Ishikawa (cell line): Measurements from ENCODE around the gene COL15A1.

Experiments
- EP300 ChIP-seq: IDR thresholded peaks from 2 replicates; pipeline ENCODE4 v1.6.1; 2012; ENCODE audit warnings: borderline replicate concordance
- FOXM1 ChIP-seq: IDR thresholded peaks from 2 replicates; pipeline ENCODE4 v1.6.1; 2012; ENCODE audit warnings: low read depth, borderline replicate concordance

DNA sequence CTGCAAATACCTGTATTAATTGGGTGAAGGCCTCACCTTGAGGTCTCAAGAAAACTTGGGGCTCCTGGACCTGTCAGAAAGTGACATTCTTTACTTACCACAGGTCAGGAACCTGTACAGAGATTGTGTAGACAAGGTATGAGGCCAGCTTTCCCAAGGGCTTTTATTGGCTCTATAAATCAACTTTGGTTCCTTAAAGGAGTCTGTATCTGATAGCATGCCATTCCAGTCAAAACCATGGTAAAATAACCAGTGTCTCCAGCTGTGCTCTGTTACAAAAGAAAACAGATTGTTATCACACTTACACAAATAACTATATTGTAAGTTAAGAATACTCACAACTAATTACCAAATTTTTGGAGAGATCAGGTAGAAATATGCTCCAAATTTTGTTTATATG is 64.5 kb downstream of the COL15A1 start:
- TF ChIP-seq EP300 (no peak), FOXM1 (no peak)
